BLaER1 (cell line): Measurements from ENCODE around the gene RBM33.

Experiments
- H3K27ac ChIP-seq: shearing (Covaris generic); formaldehyde crosslinking; 2 replicates; pipeline ENCODE4 v1.8.1; 2022
- H3K27me3 ChIP-seq: shearing (Covaris generic); formaldehyde crosslinking; 2 replicates; pipeline ENCODE4 v1.8.1; 2022
- H3K36me3 ChIP-seq: shearing (Covaris generic); formaldehyde crosslinking; 2 replicates; pipeline ENCODE4 v1.8.1; 2022
- H3K4me1 ChIP-seq: shearing (Covaris generic); formaldehyde crosslinking; 2 replicates; pipeline ENCODE4 v1.8.1; 2022
- H3K4me2 ChIP-seq: shearing (Covaris generic); formaldehyde crosslinking; 2 replicates; pipeline ENCODE4 v1.8.1; 2022
- H3K4me3 ChIP-seq: shearing (Covaris generic); formaldehyde crosslinking; 2 replicates; pipeline ENCODE4 v1.8.1; 2022
- H3K9ac ChIP-seq: shearing (Covaris generic); formaldehyde crosslinking; 2 replicates; pipeline ENCODE4 v1.8.1; 2022
- H3K9me3 ChIP-seq: shearing (Covaris generic); formaldehyde crosslinking; 2 replicates; pipeline ENCODE4 v1.8.1; 2022
- H4K20me1 ChIP-seq: shearing (Covaris generic); formaldehyde crosslinking; 2 replicates; pipeline ENCODE4 v1.8.1; 2022
- Cebpa-rat ChIP-seq: shearing (Covaris generic); IDR thresholded peaks from 2 replicates; pipeline ENCODE4 v1.8.1; 2022

Gene RBM33

DNA sequence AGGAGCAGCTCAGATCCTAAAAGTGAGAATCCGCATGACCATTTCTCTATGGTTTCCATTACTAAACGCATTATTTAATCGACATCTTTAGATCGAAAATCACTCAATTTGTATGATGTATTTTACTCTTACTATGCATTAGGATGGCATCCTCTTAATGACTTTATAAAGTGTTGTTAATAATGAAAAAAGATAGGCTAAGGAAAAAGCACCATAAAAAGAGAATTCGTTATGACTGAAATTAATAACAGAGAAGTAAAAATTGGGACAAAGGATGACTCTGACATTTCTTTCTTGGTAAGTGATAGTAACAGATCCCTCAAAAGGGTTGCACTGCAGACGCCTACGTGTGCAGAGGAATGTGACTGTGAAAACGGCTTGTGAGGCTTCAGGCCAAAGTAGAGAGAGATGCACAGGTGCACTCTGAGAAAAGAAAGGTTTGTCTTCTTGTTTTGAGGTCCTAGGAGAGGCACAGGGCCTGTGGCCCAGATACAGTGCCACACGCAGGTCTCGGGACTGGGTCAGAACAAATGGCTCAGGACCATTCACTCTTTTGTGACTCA is 23.0 kb upstream of the RBM33 start:
- Histone ChIP-seq H3K27me3 (no peaks in the 10 kb centered on the region), H3K36me3 (peaks cover 13% of the 10 kb centered on the region), H3K9ac (no peak overlapping the region), H3K27ac (no peak overlapping the region), H3K4me1 (no peaks in the 10 kb centered on the region), H3K9me3 (peaks cover 14% of the 10 kb centered on the region), H3K4me2 (no peak overlapping the region), H4K20me1 (no peaks in the 10 kb centered on the region), H3K4me3 (no peak overlapping the region)
- no peak for TF ChIP-seq Cebpa-rat

- no peak overlapping the region for H3K4me3 ChIP-seq
- no peaks in the 10 kb centered on the region for H3K27me3 ChIP-seq
- no peak overlapping the region for H3K4me2 ChIP-seq
- no peaks in the 10 kb centered on the region for H3K36me3 ChIP-seq
- H3K9ac ChIP-seq = no peak overlapping the region
- H3K9me3 ChIP-seq = peaks cover 12% of the 10 kb centered on the region
- no peaks in the 10 kb centered on the region for H3K4me1 ChIP-seq
- H4K20me1 ChIP-seq = no peaks in the 10 kb centered on the region
- no peak overlapping the region for H3K27ac ChIP-seq
- no peak for TF ChIP-seq Cebpa-rat
Measured at GRCh38 chr7:155624412-155624811, 20.0 kb upstream of the RBM33 start.

DNA sequence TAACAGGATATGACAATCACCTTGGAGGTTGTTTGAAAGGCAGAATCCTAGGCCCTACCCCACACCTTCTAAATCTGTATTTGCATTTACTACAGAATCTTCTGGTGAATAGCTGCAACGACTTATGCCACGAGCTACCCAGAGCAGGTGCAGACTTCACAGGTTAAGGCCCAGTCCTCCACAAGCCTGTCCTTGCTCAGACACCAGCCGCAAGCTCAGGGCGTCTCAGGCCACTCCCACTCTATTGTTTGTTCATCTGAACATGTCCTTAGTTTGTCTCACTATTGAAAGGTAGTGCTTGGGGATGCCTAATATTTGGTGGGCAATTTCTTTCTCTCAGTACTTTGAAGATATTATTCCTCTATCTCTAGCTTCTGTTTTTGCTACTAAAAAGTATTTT is 18.9 kb upstream of the RBM33 start:
- Histone ChIP-seq H3K4me1 (peaks cover 9% of the 10 kb centered on the region), H3K9ac (no peak overlapping the region), H3K9me3 (peaks cover 14% of the 10 kb centered on the region), H3K27me3 (no peaks in the 10 kb centered on the region), H4K20me1 (no peaks in the 10 kb centered on the region), H3K36me3 (no peaks in the 10 kb centered on the region), H3K27ac (no peak overlapping the region), H3K4me2 (no peak overlapping the region), H3K4me3 (no peak overlapping the region)
- TF ChIP-seq Cebpa-rat = no peak

DNA sequence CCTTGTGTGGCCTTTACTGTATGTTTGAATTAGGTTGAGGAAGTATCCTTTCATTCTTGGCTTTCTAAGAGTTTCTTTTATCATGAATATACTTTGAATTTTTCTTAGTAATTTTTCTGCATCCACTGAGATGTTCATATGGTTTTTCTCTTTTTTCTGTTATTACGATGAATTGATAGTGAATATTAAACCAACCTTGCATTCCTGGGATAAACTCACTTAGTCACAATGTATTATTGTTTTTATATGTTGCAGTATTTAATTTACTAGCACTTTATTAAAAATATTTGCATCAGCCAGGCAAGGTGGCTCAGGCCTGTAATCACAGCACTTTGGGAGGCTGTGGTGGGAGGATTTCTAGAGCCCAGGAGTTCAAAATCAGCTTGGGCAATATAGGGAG is 15.3 kb upstream of the RBM33 start:
- no peak overlapping the region for H3K4me3 ChIP-seq
- TF ChIP-seq Cebpa-rat = no peak
- H3K27ac ChIP-seq = no peak overlapping the region
- no peak overlapping the region for H3K4me2 ChIP-seq
- H4K20me1 ChIP-seq = no peaks in the 10 kb centered on the region
- no peaks in the 10 kb centered on the region for H3K27me3 ChIP-seq
- H3K4me1 ChIP-seq = peaks cover 9% of the 10 kb centered on the region
- peaks cover 14% of the 10 kb centered on the region for H3K9me3 ChIP-seq
- H3K9ac ChIP-seq = no peak overlapping the region
- no peaks in the 10 kb centered on the region for H3K36me3 ChIP-seq

- H3K9me3 ChIP-seq = peaks cover 14% of the 10 kb centered on the region
- no peak overlapping the region for H3K4me3 ChIP-seq
- H3K4me1 ChIP-seq = peaks cover 9% of the 10 kb centered on the region
- no peak overlapping the region for H3K27ac ChIP-seq
- no peak overlapping the region for H3K9ac ChIP-seq
- no peaks in the 10 kb centered on the region for H4K20me1 ChIP-seq
- H3K4me2 ChIP-seq = no peak overlapping the region
- H3K36me3 ChIP-seq = no peaks in the 10 kb centered on the region
- H3K27me3 ChIP-seq = no peaks in the 10 kb centered on the region
- TF ChIP-seq Cebpa-rat = no peak
Measured at GRCh38 chr7:155631155-155631554, 13.3 kb upstream of the RBM33 start.

- no peak for TF ChIP-seq Cebpa-rat
- H3K27ac ChIP-seq = no peak overlapping the region
- H3K9ac ChIP-seq = no peak overlapping the region
- no peaks in the 10 kb centered on the region for H4K20me1 ChIP-seq
- H3K4me3 ChIP-seq = no peak overlapping the region
- no peak overlapping the region for H3K4me2 ChIP-seq
- H3K9me3 ChIP-seq = peaks cover 27% of the 10 kb centered on the region
- no peaks in the 10 kb centered on the region for H3K27me3 ChIP-seq
- H3K4me1 ChIP-seq = no peaks in the 10 kb centered on the region; the same call in 1 of the 2 replicates
- peaks cover 10% of the 10 kb centered on the region for H3K36me3 ChIP-seq
Measured at GRCh38 chr7:155635817-155636216, 8.6 kb upstream of the RBM33 start.

- Histone ChIP-seq H3K27me3 (no peaks in the 10 kb centered on the region), H3K36me3 (peaks cover 23% of the 10 kb centered on the region), H4K20me1 (no peaks in the 10 kb centered on the region), H3K27ac (no peak overlapping the region), H3K4me2 (no peak overlapping the region), H3K4me3 (no peak overlapping the region), H3K9ac (no peak overlapping the region), H3K9me3 (peaks cover 28% of the 10 kb centered on the region), H3K4me1 (no peaks in the 10 kb centered on the region)
- TF ChIP-seq Cebpa-rat = no peak
Measured at GRCh38 chr7:155637155-155637554, 7.3 kb upstream of the RBM33 start.

DNA sequence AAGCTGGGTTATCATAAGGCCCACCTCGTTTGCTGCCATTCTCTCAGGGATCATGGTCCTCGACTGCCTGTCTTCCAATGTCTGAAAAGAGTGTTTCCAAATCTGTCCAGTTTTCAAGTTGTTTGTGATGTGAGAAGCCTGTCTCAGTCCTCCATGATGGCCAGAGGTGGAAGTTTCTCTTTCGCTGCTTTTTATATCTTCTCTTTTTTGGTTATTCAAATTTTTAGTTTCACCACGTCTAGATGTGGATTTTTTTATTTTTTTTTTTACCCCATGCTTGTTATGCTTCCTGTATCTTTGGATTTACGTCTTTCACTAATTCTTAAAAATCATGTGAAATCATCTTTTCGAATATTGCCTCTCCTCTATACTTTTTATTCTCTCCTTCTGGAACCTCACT is 6.1 kb upstream of the RBM33 start:
- H3K4me2 ChIP-seq = no peak overlapping the region
- peaks cover 5% of the 10 kb centered on the region for H3K4me1 ChIP-seq
- peaks cover 27% of the 10 kb centered on the region for H3K36me3 ChIP-seq
- H4K20me1 ChIP-seq = no peaks in the 10 kb centered on the region
- no peak for TF ChIP-seq Cebpa-rat
- H3K9ac ChIP-seq = no peak overlapping the region
- no peak overlapping the region for H3K4me3 ChIP-seq
- no peak overlapping the region for H3K27ac ChIP-seq
- peaks cover 28% of the 10 kb centered on the region for H3K9me3 ChIP-seq
- H3K27me3 ChIP-seq = no peaks in the 10 kb centered on the region

DNA sequence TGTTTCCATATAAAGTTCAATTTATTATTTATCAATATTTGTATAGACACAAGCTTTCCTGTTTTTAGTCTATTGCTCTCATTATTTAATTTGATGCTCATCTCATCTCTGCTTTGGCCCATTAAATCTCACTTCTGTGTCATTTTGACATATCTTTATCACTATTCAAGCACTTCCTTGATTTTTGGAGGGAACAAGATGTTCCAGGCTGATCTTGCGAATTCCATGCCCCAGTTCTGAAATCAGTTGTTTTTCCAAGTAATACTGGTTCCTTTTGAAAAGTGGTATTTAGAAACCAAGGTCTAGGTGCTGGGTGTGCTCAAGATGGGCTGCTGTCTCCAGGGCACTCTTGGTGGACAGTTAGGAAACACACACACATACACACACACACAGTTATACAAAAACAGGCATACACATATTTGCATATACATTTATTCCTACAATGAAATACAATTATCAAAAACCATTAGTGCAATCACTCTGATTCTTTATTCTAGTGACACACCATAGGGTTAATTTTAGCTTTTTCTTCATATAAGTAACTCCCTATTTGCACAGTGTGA is 4.4 kb upstream of the RBM33 start:
- Histone ChIP-seq H3K27ac (no peak overlapping the region), H3K4me3 (no peak overlapping the region), H3K9ac (no peak overlapping the region), H3K36me3 (peaks cover 27% of the 10 kb centered on the region), H3K27me3 (no peaks in the 10 kb centered on the region), H3K4me2 (no peak overlapping the region), H3K4me1 (peaks cover 8% of the 10 kb centered on the region), H4K20me1 (peaks cover 1% of the 10 kb centered on the region; the same call in 1 of the 2 replicates), H3K9me3 (peaks cover 28% of the 10 kb centered on the region)
- no peak for TF ChIP-seq Cebpa-rat

DNA sequence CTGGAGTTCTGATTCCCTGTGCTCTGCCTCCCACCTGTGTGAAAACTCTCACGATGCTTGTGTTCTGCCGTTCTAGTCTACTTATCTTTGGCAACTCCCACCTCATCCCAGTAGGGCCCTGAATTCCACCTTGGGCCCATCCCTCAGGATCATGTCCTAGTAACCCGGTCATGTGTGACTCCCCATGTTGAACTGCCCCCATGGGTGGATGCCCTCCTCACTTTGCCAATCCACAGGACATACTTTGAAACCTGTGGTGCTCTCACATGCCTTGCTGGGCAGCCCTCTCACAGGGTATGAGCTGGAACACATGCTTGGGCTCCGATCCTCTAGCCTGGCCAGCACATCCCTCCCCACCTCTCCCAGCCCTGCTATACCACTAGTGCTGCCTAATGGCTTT is 3.8 kb upstream of the RBM33 start:
- H3K27ac ChIP-seq = no peak overlapping the region
- H3K4me1 ChIP-seq = peaks cover 10% of the 10 kb centered on the region
- H4K20me1 ChIP-seq = peaks cover 7% of the 10 kb centered on the region
- H3K36me3 ChIP-seq = peaks cover 27% of the 10 kb centered on the region
- no peak overlapping the region for H3K4me3 ChIP-seq
- no peak for TF ChIP-seq Cebpa-rat
- no peak overlapping the region for H3K4me2 ChIP-seq
- no peak overlapping the region for H3K9ac ChIP-seq
- no peaks in the 10 kb centered on the region for H3K27me3 ChIP-seq
- H3K9me3 ChIP-seq = peaks cover 28% of the 10 kb centered on the region

GRCh38 chr7:155643804-155644177 is 670 bp upstream of the RBM33 start:
- peaks cover 39% of the 10 kb centered on the region for H4K20me1 ChIP-seq
- H3K27ac ChIP-seq = peak overlapping the region; percentile 99
- peaks cover 53% of the 10 kb centered on the region for H3K36me3 ChIP-seq
- no peak for TF ChIP-seq Cebpa-rat
- peak overlapping the region; percentile 98 for H3K4me3 ChIP-seq
- no peaks in the 10 kb centered on the region for H3K27me3 ChIP-seq
- peak overlapping the region; percentile 99 for H3K9ac ChIP-seq
- H3K4me2 ChIP-seq = peak overlapping the region; percentile 92
- H3K4me1 ChIP-seq = peaks cover 25% of the 10 kb centered on the region
- H3K9me3 ChIP-seq = peaks cover 27% of the 10 kb centered on the region
